Spleen (tissue), 7 donors: ENCODE results near the gene TMPO.

Experiments
- CTCF ChIP-seq, 11 experiments: fragments of 200-600 bp in 7 of 11; fragments of 450-650 bp in 4 of 11; sonication (generic) in 4 of 11; IDR thresholded peaks in 8 of 11; conservative IDR thresholded peaks in 3 of 11; 1 replicate in 7 of 11; 2 replicates in 4 of 11; pipeline versions ENCODE4 v1.4.0 to v1.8.0; 2016 to 2021; ENCODE audit warnings: antibody characterized with exemption in 11 of 11, inconsistent platforms in 4 of 11, mild to moderate bottlenecking in 1 of 11
- POLR2A ChIP-seq, 3 donors: fragments of 450-650 bp; IDR thresholded peaks; one replicate each; pipeline ENCODE4 v1.5.1; 2017; ENCODE audit warnings: antibody characterized with exemption in 3 of 3, mild to moderate bottlenecking in 1 of 3
- donor health status: DM: no; HTN: no; CAD: no; lungs with moderate emphysema.
- donor health status: DM: no; HTN: no; CAD: no.
- donor health status: DM: no; HTN: no; CAD: no.

- TF ChIP-seq POLR2A (IDR thresholded peaks at IDR 0.05) (no peak), CTCF (IDR thresholded peaks at IDR 0.05 in 8 of 11, conservative IDR thresholded peaks at IDR 0.05 in 3 of 11) (no peak)
Observed at GRCh38 chr12:98492580-98493140, 22.7 kb upstream of the TMPO start.
